OCI-M1 (cell line): Measurements from ENCODE around the gene CCDC43.
"Not testable (repeated sequence)": the region's sequence is repeated elsewhere in the genome, so short reads cannot be mapped to it uniquely, and the experiment has no call there.

Source experiments
- DNase-seq: peaks from one replicate; lab custom pipeline; 2025; lab: John Stamatoyannopoulos, UW

The CCDC43 gene, protein sequence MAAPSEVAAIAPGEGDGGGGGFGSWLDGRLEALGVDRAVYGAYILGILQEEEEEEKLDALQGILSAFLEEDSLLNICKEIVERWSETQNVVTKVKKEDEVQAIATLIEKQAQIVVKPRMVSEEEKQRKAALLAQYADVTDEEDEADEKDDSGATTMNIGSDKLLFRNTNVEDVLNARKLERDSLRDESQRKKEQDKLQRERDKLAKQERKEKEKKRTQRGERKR

GRCh38 chr17:44689477-44690217 lies at the start of gene CCDC43:
Gene CCDC43, minus strand, starts transcription at chr17:44689776. Its CDS starts 23 bp downstream, at chr17:44689753.
- peak; percentile 98 for DNase-seq

DNA sequence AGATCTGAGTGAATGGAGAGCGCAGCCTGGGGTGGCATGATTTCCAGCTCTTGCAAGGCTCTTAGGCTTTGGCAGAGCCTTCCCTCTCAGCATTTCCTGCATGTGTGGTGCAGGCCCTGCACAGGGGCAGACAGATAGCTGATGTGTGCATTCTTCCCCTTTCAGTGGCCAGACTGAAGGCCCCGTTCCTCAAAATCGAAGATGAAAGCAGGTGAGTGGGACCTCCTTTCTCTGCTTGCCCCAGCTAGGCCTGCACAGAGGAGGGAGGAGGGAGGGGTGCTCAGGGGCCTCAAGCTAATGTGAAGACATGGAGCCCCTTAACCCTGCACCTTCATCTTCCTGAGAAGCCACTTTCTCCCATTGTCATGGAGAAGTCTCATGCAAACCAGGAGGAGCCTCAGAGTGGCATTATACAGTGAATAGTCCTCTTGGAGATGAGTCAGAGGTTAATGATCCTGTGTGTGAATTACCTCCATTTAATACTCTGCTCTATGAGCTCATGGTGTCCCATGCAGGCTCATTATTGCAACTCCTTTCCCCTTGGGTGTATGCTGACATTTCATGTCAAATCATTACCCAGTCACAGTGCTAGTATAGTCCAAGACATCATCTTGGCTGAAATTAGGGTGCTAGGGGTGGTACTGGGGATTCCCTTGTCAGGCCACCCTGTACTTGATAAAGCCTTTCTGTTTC lies 48.8 kb upstream of the CCDC43 start:
- no peak for DNase-seq

DNA sequence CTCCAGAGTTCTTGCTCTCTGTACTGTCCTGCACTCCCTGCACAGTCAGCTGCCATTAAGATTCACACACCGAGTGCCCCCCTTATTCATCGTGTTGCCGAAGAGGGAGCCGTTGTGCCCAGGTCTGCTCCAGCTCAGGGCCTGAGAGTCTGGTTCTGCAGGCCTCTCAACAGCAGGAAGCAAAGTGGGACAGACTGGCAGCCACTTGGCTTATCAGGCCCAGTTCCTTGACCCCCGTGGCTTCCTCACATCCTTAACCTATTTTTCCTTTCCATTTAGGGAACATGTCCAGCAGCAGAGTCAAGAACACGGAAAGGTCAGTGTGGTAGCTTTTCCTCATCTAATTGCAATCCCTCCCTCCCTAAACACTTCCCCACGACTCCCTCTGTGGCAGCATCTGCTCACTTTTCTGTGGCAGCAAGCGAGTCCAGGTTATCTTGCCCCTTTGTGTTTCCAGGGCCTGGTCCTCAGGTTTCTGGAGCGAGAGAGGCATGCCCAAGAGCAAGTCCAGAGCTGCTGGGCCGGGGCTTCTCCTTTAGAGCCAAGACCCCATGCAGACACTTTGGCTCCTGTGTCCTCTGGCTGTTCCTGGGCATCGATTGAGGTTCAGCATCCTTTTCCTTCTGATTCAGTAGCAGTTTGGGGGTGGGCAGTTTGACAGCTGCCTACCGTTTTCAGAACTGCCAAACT lies 47.1 kb upstream of the CCDC43 start:
- no peak for DNase-seq

- DNase-seq: no peak
Observed at GRCh38 chr17:44734272-44734671, 44.7 kb upstream of the CCDC43 start.

DNA sequence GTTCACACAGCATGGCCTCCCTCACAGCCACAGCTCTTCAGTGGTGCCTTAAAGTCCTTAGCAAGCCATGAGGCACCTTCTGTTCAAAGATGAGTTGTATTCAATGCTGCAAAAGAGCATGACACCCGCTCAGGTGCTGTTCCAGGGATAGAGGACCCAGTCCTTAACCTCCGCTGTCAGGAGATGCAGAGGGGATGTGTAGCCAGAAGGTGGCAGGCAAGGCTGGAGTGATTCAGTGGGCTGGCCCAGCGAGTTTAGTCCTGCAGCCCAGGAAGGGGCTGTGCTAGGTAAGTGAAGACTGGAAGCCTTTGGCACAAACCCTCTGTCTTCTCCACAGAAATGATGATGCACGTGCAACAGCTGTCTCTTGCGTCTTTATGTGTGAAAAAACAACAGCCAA lies 44.2 kb upstream of the CCDC43 start:
- peak; percentile 24 for DNase-seq

DNA sequence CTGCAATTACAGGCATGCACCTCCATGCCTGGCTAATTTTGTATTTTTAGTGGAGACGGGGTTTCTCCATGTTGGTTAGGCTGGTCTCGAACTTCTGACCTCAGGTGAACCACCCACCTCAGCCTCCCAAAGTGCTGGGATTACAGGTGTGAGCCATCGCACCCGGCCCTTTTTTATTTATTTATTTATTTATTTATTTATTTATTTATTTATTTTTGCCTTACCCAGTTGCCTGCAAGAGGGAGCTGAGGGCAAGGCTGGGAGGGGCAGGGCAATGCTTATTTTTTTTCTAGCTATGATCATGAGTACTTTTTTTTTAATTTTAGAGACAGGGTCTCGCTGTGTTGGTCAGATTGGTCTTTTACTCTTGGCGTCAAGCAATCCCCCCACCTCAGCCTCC lies 36.5 kb upstream of the CCDC43 start:
- not testable (repeated sequence) for DNase-seq

GRCh38 chr17:44722254-44722653 lies 32.7 kb upstream of the CCDC43 start:
- no peak for DNase-seq

DNA sequence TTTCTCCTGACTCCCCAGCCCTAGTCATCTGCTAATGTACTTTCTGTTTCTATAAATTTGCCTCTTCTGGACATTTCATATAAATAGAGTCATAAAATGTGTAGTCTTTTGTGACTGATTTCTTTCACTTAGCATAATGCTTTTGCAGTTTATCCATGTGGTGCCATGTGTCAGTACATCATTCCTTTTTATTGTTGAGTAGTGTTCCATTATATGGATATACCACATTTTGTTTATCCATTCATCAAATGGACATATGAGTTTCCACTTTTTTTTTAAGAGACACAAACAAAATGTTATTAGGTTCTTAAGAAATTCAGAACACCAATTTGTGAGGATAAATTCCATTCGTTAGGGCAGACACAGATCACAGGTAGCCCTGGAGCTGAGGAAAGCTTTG lies 29.9 kb upstream of the CCDC43 start:
- DNase-seq: no peak

- peak; percentile 95 for DNase-seq
Observed at GRCh38 chr17:44708401-44709263, 19.1 kb upstream of the CCDC43 start, which contains the start of gene DBF4B. Gene DBF4B, plus strand, starts transcription at chr17:44708665. Its CDS starts 156 bp downstream, at chr17:44708821.

DNA sequence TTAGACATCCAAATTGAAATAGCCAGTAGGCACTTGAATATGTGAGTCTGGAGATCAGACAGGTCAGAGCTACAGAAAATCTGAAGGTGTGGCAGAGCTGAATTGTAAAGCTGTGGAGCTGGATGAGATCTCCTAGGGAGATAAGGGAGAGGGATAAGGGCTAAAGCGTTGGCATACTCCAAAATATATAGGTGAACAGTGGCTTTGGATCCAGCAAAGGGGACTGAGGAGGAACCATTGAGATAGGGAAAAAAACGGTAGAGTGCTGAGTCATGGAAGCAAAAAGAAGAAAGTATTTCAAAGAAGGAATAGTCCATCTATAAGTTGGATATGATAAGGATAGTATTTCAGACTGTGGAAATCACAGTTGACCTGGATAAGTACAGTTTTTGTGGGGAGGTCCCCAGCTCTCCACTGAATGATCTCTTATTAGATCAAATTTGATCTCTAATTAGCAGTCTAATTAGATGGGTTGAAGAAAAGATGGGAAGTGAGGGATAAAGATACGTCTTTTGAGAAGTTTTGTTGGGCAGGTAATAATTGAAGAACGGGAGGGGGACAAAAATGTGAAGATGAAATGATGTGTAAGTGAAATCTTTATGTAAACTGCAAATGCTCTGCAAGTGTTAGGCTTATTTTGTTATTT lies 18.3 kb upstream of the CCDC43 start:
- peak; percentile 63 for DNase-seq

DNA sequence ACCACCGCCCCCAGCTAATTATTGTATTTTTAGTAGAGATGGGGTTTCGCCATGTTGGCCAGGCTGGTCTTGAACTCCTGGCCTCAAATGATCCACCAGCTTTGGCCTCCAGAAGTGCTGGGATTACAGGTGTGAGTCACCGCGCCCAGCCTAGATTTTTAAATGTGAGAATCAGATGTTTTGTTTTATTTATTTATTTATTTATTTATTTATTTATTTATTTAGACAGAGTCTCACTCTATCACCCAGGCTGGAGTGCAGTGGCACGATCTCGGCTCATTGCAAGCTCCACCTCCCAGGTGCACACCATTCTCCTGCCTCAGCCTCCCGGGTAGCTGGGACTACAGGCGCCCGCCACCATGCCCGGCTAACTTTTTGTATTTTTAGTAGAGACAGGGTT lies 10.7 kb upstream of the CCDC43 start:
- not testable (repeated sequence) for DNase-seq

- DNase-seq: no peak
Observed at GRCh38 chr17:44693609-44694008, 4.0 kb upstream of the CCDC43 start.

GRCh38 chr17:44690746-44691306 lies 1.2 kb upstream of the CCDC43 start:
- DNase-seq: peak; percentile 34

DNA sequence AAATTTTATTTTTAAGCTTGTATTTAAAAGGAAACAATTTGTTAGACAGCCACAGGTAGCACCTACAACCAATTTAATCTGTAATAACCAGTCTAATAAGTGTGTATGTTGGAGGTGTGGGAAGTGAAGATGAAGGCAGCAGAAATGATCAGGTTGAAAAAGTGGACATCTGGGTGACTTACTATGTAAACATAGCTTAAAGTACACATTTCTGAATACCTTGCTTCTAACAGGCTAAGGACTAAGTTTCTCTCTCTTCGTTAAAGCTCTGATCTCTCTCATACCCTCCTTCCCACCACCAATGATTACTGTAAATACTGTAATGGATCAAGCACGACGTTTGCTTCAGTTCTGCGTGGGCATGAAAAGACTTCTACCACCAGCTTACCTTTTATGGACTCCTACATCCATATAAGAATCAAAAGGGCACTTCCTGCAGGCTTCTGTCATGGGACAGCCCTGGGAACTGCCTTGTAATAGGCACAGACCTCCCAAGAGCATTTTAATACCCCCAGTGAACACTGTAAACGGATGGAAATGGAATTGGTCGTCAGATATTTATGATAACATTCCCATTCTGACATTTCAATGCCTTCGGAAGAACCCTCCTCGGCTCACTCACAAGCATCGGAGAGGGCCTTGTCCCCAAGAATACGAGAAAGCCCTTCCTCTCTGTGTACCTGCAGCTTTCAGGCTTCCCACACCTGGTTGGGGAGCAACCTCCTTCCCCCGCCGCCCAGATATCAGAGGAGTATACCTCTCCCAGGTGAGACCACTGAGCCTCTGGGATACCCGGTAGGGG lies 700 bp downstream of the CCDC43 start:
- DNase-seq: no peak

DNA sequence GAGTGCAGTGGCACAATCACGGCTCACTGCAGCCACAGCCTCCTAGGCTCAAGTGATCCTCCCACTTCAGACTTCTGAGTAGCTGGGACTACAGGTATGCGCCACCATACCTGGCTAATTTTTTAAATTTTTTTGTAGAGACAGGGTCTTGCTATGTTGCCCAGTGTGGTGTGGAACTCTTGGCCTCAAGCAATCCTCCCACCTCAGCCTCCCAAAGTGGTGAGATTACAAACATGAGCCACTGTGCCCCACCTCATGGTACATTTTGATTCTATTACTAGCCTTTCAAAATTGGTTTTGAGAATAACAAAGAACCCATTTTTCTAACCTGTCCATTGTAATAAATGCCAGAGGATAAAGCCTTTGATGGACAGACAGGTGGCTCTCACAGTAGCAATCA lies 1.4 kb downstream of the CCDC43 start:
- no peak for DNase-seq

DNA sequence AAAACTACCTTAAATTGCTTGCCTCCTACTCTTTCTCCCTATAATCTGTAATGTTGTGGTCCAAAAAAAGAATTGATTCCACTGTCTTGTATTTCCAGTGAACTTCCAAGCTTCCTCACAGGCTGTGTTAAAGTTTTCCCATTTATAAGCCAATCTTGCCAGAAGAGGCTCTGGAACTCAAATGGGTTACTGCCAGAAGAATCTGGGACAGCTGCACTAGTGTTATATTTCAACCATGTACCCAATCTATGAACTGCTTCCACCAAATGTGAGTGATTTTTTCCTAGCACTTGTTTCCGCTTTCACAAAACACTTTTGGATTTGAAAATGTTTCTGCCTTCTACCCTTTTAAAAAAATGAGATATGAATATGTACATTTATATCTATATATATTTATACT lies 1.8 kb downstream of the CCDC43 start:
- DNase-seq: no peak

GRCh38 chr17:44683303-44683702 lies 6.3 kb downstream of the CCDC43 start:
- peak; percentile 49 for DNase-seq

- DNase-seq: no peak
Observed at GRCh38 chr17:44677136-44677535, 12.4 kb downstream of the CCDC43 start.

DNA sequence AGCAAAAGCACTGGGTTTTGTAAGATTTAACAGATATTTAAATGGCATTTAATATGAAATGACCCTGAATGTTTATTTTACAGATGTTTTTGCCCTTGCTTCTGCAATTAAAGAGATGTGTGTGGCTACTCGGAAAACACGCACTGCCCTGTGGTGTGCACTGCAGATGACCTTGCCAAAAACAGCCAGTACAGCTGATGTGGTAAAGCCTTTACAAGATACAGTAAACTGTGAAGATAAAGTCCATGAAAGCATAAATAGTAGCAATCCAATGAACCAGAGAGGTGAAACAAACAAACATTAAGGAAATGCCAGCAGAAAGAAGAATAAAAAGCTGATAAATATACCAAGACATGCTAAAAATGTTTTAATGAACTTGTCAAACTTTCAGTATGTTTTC lies 15.7 kb downstream of the CCDC43 start:
- DNase-seq: peak; percentile 28
